CD4-positive, alpha-beta memory T cell (primary cell): ENCODE results near the gene RCOR1. TPM values are rescaled to one million over a fixed set of nuclear protein-coding genes. Genes with fewer than 3 reads are reported as not detected.

ENCODE experiments used
- CTCF ChIA-PET: fragments of 350-600 bp; sonication (Branson Sonifier 250); formaldehyde crosslinking; loops from one replicate; lab custom pipeline; 2021; ENCODE audit warnings: inconsistent platforms; ENCODE audit not compliant: partially characterized antibody; lab: Charles Lee
- POLR2A ChIA-PET: fragments of 350-600 bp; sonication (Branson Sonifier 250); formaldehyde crosslinking; loops from one replicate; lab custom pipeline; 2021; ENCODE audit not compliant: partially characterized antibody; lab: Charles Lee
- DNase-seq, 5 donors: peaks; one replicate each; pipeline versions ENCODE4 v3.0.0 to v3.0.0-alpha.2; 2020 to 2022; ENCODE audit warnings: mixed read lengths in 1 of 5
- H3K27ac ChIP-seq: one replicate; pipeline ENCODE4 v1.7.0; 2013; ENCODE audit warnings: low read depth, low read length
- H3K27me3 ChIP-seq: 2 replicates; pipeline ENCODE4 v1.7.0; 2013; ENCODE audit warnings: mild to moderate bottlenecking, low read length, moderate library complexity; ENCODE audit not compliant: insufficient read depth
- H3K36me3 ChIP-seq: 2 replicates; pipeline ENCODE4 v1.7.0; 2013; ENCODE audit warnings: mild to moderate bottlenecking, low read length, moderate library complexity; ENCODE audit not compliant: insufficient read depth
- H3K4me1 ChIP-seq: 2 replicates; pipeline ENCODE4 v1.7.0; 2013; ENCODE audit warnings: mild to moderate bottlenecking, low read length, moderate library complexity; ENCODE audit not compliant: insufficient read depth
- H3K4me3 ChIP-seq, 2 donors: one replicate each; pipeline ENCODE4 v1.7.0; 2013; ENCODE audit warnings: low read length in 2 of 2, mild to moderate bottlenecking in 1 of 2
- H3K9me3 ChIP-seq, 2 donors: one replicate each; pipeline ENCODE4 v1.7.0; 2013; ENCODE audit warnings: low read length in 2 of 2, control low read depth in 1 of 2; ENCODE audit not compliant: control insufficient read depth in 1 of 2
- H3K27ac Mint-ChIP-seq, 7 donors: one replicate each; pipeline ENCODE4 v1.8.0; 2020 to 2021; ENCODE audit warnings: mixed read lengths in 7 of 7, mild to moderate bottlenecking in 6 of 7, inconsistent platforms in 3 of 7, moderate library complexity in 3 of 7
- H3K27me3 Mint-ChIP-seq, 2 donors: one replicate each; pipeline ENCODE4 v1.8.0; 2020 to 2021; ENCODE audit warnings: mixed read lengths in 2 of 2
- H3K36me3 Mint-ChIP-seq, 2 donors: one replicate each; pipeline ENCODE4 v1.8.0; 2020 to 2021; ENCODE audit warnings: mixed read lengths in 2 of 2, inconsistent platforms in 1 of 2, mild to moderate bottlenecking in 1 of 2
- H3K4me1 Mint-ChIP-seq, 4 donors: one replicate each; pipeline ENCODE4 v1.8.0; 2020 to 2021; ENCODE audit warnings: mixed read lengths in 4 of 4, mild to moderate bottlenecking in 1 of 4
- H3K4me3 Mint-ChIP-seq, 8 donors: one replicate each; pipeline ENCODE4 v1.8.0; 2020 to 2021; ENCODE audit warnings: mixed read lengths in 8 of 8, mild to moderate bottlenecking in 7 of 8, moderate library complexity in 6 of 8, inconsistent platforms in 3 of 8
- H3K9me3 Mint-ChIP-seq, 8 donors: one replicate each; pipeline ENCODE4 v1.8.0; 2020 to 2021; ENCODE audit warnings: mixed read lengths in 8 of 8, mild to moderate bottlenecking in 5 of 8, inconsistent platforms in 3 of 8, moderate library complexity in 1 of 8
- intact Hi-C: fragments of 100-400 bp; cut with micrococcal nuclease; formaldehyde crosslinking; loops from one replicate; pipeline ENCODE4 v1.15.1; 2023
- polyA plus RNA-seq, 2 donors: library from polyadenylated mRNA; unstranded; fragments of 300-500 nt; fragmentation: Illumina TruSeq; gene quantifications; one replicate each; pipeline ENCODE4 v1.2.3, GENCODE V29; 2021
- total RNA-seq, 2 experiments: library from RNA; stranded (reverse); gene quantifications; one replicate each; pipeline ENCODE4 v1.2.3, GENCODE V29; 2021

RCOR1 gene
- total and polyA plus RNA-seq, 4 experiments from 2014 or later = 0.09 to 21.5 (median 10.2) TPM

DNA sequence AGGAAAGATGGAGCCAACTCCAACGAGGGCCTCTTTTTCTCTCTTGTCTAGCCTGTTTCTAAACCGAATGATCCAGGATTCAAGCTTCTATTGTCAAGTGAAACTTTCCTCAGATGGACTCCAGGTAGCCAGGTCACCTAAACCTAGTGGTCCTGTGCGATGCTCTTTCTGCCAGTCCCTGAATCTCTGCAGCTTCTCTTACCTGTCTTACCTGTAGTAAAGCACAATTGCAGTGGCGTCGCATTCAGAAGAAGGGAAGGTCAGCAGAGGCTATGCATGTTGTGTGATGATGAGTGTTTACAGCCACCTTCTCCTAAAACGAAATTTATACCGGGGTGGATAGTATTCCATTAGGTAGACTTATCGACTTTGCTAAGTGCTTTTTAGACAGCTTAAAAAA, 137.4 kb downstream of the RCOR1 start:
- no peaks in the 10 kb centered on the region for H3K4me1 ChIP-seq
- ChIA-PET CTCF (no interaction called here), POLR2A (no interaction called here)
- Mint-ChIP-seq H3K27me3 (no peaks in the 10 kb centered on the region), H3K4me3 (no peak overlapping the region), H3K27ac (no peak overlapping the region), H3K4me1 (peaks cover 0 to 9% (median under 1%) of the 10 kb centered on the region in 4 donors), H3K36me3 (peaks cover 32 to 47% of the 10 kb centered on the region in 2 donors), H3K9me3 (peaks cover 0 to 2% (median 0%) of the 10 kb centered on the region in 8 donors)
- no peak for DNase-seq
- peaks cover 15% of the 10 kb centered on the region for H3K36me3 ChIP-seq
- H3K9me3 ChIP-seq = no peaks in the 10 kb centered on the region
- no peak overlapping the region for H3K4me3 ChIP-seq
- no peak overlapping the region for H3K27ac ChIP-seq
- no peaks in the 10 kb centered on the region for H3K27me3 ChIP-seq
- intact Hi-C loops = no loop called here

DNA sequence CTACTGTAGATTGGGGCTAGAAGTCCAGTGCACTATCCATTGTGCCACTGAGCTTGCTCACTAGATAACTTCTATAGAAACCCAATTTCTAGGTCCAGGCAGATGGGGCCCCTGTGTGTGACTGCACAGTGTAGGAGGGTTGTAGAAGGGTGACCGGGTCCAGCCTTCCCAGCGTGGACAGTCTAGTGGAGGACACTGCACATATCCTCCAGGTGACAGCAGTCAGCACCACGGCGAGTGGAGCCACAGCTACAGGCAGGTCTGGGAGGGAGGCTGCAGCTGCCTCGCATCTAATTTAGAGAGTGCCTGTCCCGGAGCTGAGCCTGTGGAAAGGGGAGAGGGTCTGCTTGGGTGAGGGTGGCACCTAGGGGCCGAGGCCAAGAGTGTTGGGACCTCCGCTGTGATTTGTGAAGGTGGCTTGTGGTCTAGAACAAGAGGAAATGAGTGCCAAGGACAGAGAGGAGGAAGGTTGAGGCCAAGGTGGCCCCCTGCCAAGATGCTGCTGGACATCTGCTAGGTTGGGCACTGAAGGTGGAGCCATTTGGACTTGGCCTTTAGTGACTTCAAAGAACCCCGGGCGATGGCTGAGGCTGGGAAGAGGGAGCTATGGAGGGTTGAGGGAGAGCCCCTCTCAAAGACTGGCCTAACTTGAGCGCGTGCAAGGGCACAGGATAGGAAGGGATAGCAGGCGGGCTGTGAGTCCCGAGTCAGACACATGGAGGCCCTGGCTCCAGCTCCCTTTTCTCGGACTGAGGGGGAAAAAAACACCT, 138.8 kb downstream of the RCOR1 start:
- intact Hi-C loops = no loop called here
- peaks cover 15% of the 10 kb centered on the region for H3K36me3 ChIP-seq
- peaks cover 0 to 9% (median under 1%) of the 10 kb centered on the region in 4 donors for H3K4me1 Mint-ChIP-seq
- no peak overlapping the region for H3K4me3 Mint-ChIP-seq
- H3K27me3 Mint-ChIP-seq = no peaks in the 10 kb centered on the region
- DNase-seq = no peak
- peaks cover 21 to 40% of the 10 kb centered on the region in 2 donors for H3K36me3 Mint-ChIP-seq
- H3K4me1 ChIP-seq = no peaks in the 10 kb centered on the region
- no peaks in the 10 kb centered on the region for H3K27me3 ChIP-seq
- H3K9me3 ChIP-seq = no peaks in the 10 kb centered on the region
- peaks cover 0 to 2% (median 0%) of the 10 kb centered on the region in 8 donors for H3K9me3 Mint-ChIP-seq
- H3K4me3 ChIP-seq = no peak overlapping the region
- H3K27ac ChIP-seq = no peak overlapping the region
- CTCF ChIA-PET = interaction anchor here (0.9 to 1.4 kb wide), 2 partner anchors 36 to 38 kb away, joined by 3 to 4 read pairs; no protein-coding TSS in a partner anchor
- peak overlapping the region in 3 of 7 donors; percentile 30 to 84 (median 75) for H3K27ac Mint-ChIP-seq
- POLR2A ChIA-PET = no interaction called here

DNA sequence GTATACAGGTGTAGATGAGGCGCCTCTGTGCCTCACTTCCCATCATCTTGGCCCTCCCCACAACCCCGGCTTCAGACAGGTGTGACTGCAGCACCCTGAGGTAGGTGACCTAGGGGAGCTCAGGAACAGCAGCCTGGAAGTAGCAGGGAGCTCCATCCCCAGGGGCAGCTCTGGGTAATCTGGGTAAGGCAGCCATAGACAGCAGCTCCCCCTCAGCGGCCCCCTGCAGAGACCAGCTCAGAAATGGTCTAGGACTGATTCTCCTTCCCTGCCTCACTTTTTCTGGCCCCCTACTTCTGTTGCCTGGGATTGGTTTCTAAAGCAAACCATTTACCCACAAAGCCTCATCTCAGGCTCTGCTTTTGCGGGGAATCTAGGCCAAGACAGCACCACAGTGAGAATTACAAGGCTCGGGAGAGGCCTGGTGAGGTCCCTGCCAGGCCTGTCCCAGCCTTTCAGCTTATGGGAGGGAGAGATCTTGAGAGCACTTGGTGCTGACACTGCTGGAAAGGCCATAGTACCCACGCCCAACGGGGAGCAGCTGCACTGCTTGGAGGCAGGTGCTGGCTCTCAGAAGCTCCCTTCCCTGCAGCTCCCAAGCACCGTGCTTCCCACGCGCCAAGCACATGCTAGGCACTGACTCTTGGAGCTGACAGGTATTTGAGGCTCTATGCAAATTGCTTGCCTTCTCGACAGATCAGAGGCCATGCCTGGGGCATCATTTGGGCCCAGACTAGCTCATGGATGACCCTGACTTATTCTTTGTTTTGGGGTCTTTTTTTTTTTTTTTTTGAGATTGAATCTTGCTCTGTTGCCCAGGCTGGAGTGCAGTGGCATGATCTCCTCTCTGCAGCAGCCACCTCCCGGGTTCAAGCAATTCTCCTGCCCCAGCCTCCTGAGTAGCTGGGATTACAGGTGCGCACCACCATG, 139.7 kb downstream of the RCOR1 start:
- no peak overlapping the region for H3K4me3 ChIP-seq
- no peak overlapping the region for H3K27ac ChIP-seq
- Mint-ChIP-seq H3K36me3 (peaks cover 13 to 35% of the 10 kb centered on the region in 2 donors), H3K9me3 (peaks cover 0 to 2% (median 0%) of the 10 kb centered on the region in 8 donors), H3K27ac (no peak overlapping the region), H3K4me3 (no peak overlapping the region), H3K27me3 (no peaks in the 10 kb centered on the region), H3K4me1 (peaks cover 0 to 9% (median under 1%) of the 10 kb centered on the region in 4 donors)
- peaks cover 9% of the 10 kb centered on the region for H3K36me3 ChIP-seq
- DNase-seq = no peak
- CTCF ChIA-PET = interaction anchor here (0.9 to 1.4 kb wide), 2 partner anchors 37 to 38 kb away, joined by 3 to 4 read pairs; no protein-coding TSS in a partner anchor
- H3K4me1 ChIP-seq = no peaks in the 10 kb centered on the region
- H3K27me3 ChIP-seq = no peaks in the 10 kb centered on the region
- intact Hi-C loops = no loop called here
- POLR2A ChIA-PET = no interaction called here
- no peaks in the 10 kb centered on the region for H3K9me3 ChIP-seq

DNA sequence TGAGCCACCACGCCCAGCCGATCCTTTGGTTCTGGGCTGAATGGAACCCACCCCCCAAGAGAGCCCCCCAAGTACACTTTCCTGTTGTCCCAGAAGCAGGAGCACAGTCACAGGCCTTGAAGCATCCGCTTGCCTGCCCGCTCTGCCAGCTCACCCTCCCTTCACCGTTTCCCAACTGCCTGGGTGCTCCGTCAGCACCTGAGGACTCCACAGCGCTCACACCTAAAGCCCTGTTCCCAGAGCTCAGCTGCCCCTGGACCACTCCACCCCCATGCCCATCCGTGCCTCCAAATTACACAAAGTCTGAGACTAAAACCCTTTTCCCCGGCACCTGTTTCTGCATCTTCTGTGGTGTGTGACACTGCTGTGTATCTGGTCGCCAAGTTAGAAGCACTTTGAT, 140.5 kb downstream of the RCOR1 start:
- peaks cover 0 to 2% (median 0%) of the 10 kb centered on the region in 8 donors for H3K9me3 Mint-ChIP-seq
- H3K36me3 Mint-ChIP-seq = peaks cover 17 to 31% of the 10 kb centered on the region in 2 donors
- intact Hi-C loops = no loop called here
- H3K27me3 ChIP-seq = no peaks in the 10 kb centered on the region
- peaks cover 0 to 9% (median under 1%) of the 10 kb centered on the region in 4 donors for H3K4me1 Mint-ChIP-seq
- ChIA-PET POLR2A (no interaction called here), CTCF (interaction anchor here (1.4 kb wide), 1 partner anchor 39 kb away, joined by 3 read pairs; no protein-coding TSS in a partner anchor)
- H3K4me3 Mint-ChIP-seq = no peak overlapping the region
- no peaks in the 10 kb centered on the region for H3K9me3 ChIP-seq
- H3K36me3 ChIP-seq = peaks cover 9% of the 10 kb centered on the region
- no peak overlapping the region for H3K27ac ChIP-seq
- peak overlapping the region in 1 of 7 donors; percentile 58 for H3K27ac Mint-ChIP-seq
- H3K4me1 ChIP-seq = no peaks in the 10 kb centered on the region
- H3K4me3 ChIP-seq = no peak overlapping the region
- DNase-seq = no peak
- no peaks in the 10 kb centered on the region for H3K27me3 Mint-ChIP-seq

DNA sequence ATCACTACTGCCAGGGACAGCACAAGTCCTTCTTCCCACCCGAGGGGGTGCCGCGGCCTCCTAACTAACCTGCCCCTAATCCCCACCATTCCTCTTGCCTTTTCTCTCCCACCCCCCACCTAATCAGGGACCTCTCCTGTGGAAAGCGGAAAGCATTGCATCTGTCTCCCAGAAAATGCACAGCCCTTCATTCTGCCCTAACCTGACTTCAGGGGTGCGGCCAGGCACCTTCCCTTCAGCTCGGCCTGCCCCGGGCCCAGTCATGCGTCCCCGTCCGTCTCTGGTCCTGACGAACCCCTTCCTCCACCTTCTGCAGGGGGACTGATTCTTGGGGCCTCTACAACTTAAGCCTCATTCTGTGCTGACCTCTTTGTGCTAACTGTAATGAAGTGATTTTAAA, 140.9 kb downstream of the RCOR1 start:
- POLR2A ChIA-PET = no interaction called here
- CTCF ChIA-PET = no interaction called here
- Mint-ChIP-seq H3K4me3 (no peak overlapping the region), H3K4me1 (peaks cover 0 to 9% (median under 1%) of the 10 kb centered on the region in 4 donors), H3K27me3 (no peaks in the 10 kb centered on the region), H3K9me3 (peaks cover 0 to 2% (median 0%) of the 10 kb centered on the region in 8 donors), H3K27ac (no peak overlapping the region), H3K36me3 (peaks cover 16 to 29% of the 10 kb centered on the region in 2 donors)
- Histone ChIP-seq H3K4me3 (no peak overlapping the region), H3K9me3 (no peaks in the 10 kb centered on the region), H3K4me1 (no peaks in the 10 kb centered on the region), H3K36me3 (peaks cover 5% of the 10 kb centered on the region), H3K27me3 (no peaks in the 10 kb centered on the region), H3K27ac (no peak overlapping the region)
- intact Hi-C loops = no loop called here
- no peak for DNase-seq

DNA sequence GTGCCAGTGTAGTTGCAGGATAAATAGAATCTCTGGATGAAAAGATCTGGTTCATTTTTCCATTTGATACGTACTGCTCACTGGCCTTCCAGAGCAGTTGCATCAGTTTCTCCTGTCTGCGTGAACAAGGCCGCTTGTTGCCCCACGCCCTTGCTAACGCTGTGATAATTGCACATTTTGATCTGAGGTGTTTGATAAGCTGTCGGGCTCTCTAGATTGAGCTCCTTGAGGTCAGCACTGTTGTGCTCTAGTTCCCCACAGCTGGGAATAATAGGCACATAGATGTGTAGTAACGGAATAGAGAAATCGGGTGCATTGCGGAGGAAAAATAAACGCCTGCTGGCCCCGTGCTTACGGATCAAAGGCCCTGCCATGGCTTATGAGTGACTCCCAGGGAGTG, 142.0 kb downstream of the RCOR1 start:
- H3K27ac Mint-ChIP-seq = peak overlapping the region in 1 of 7 donors; percentile 35
- ChIA-PET CTCF (no interaction called here), POLR2A (no interaction called here)

DNA sequence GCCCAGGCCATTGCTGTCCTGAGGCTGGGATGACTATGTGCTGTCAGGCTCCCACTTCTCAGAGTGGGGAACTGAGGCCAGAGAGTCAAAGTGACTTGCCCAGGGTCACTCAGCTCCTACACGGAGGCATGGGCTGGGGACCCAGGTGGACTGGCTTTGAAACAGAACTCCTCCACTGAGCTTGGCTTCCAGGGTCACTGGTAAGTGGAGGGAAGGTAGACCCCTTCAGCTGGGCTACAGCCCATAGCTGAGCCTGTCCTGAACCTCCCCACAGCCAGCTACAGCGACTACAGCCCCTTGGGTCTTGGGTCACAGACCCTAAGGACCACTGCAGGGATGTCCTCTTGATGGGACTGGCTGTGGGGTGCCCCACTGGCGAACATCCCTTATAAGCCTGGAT, 144.5 kb downstream of the RCOR1 start:
- no peak overlapping the region for H3K27ac ChIP-seq
- Mint-ChIP-seq H3K4me3 (no peak overlapping the region), H3K36me3 (peaks cover 12 to 20% of the 10 kb centered on the region in 2 donors), H3K27me3 (no peaks in the 10 kb centered on the region), H3K27ac (no peak overlapping the region), H3K4me1 (peaks cover 0 to 9% (median under 1%) of the 10 kb centered on the region in 4 donors), H3K9me3 (peaks cover 0 to 22% (median 2%) of the 10 kb centered on the region in 8 donors)
- no peak overlapping the region for H3K4me3 ChIP-seq
- H3K36me3 ChIP-seq = no peaks in the 10 kb centered on the region
- intact Hi-C loops = no loop called here
- no peaks in the 10 kb centered on the region for H3K27me3 ChIP-seq
- no peaks in the 10 kb centered on the region for H3K4me1 ChIP-seq
- ChIA-PET POLR2A (no interaction called here), CTCF (no interaction called here)
- no peaks in the 10 kb centered on the region for H3K9me3 ChIP-seq
- no peak for DNase-seq

More for the DNA sequence above, 142.0 kb downstream of the RCOR1 start:
- intact Hi-C loops = no loop called here
- H3K9me3 ChIP-seq = no peaks in the 10 kb centered on the region
- Mint-ChIP-seq H3K4me3 (no peak overlapping the region), H3K36me3 (peaks cover 16 to 21% of the 10 kb centered on the region in 2 donors), H3K4me1 (peaks cover 0 to 9% (median under 1%) of the 10 kb centered on the region in 4 donors), H3K27me3 (no peaks in the 10 kb centered on the region), H3K9me3 (peaks cover 0 to 3% (median 0%) of the 10 kb centered on the region in 8 donors)
- H3K4me1 ChIP-seq = no peaks in the 10 kb centered on the region
- H3K27me3 ChIP-seq = no peaks in the 10 kb centered on the region
- no peak overlapping the region for H3K4me3 ChIP-seq
- no peak for DNase-seq
- no peak overlapping the region for H3K27ac ChIP-seq
- no peaks in the 10 kb centered on the region for H3K36me3 ChIP-seq
